Measurements from ENCODE around the gene SRC. TPM values are rescaled to one million over a fixed set of nuclear protein-coding genes. Genes with fewer than 3 reads are reported as not detected.

SRC gene
- total RNA-seq = 3.5 and 6.4 TPM in 2 replicates

DNA sequence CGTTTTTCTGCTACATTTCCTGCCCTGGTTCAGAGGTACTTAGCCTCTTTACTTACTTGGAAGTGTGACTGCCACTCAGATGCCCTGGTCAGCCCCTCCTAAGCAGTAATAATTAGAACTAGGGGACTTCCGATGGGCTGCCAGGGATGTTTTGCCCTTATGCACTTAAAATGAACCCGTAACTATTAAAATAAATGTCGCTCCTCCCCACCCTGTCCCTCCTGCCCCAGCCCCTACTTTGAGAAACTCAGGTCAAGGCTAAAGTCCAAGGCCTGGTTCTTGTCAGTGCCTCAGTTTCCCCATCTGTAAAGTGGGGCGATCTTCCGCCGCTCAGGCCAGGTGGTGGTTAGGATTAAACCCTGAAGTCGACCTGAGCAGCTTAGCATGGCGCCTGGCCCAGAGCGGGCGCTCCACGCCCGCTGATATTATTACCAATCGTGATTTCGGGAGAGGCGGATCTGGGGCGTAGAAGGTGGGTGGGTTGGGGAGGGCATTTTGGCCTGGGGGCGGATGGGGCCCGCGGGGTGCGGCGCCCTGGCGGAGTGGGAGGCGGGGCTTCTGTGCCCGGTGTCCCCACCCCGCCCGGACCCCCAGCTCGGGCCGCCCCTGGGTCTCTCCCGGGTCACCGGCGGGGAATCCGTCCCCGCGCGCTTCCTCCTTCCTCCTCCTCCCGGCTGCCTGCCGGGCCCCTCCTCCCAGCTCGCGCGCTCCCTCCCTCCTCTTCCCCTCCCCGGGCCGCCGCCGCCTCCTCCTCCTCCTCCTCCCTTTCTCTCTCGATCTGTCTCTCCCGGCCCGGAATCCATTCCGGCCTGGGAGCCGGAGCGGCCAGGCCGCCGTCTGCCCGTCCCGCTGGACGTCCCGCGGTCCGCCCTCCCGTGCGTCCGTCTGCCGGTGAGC lies at the start of gene SRC:
Gene SRC, plus strand, starts transcription at position 802 of the 897 bp plus-strand sequence. CDS start 38,014 bp downstream, outside the sequence.
- no peaks in the 10 kb centered on the region for H3K36me3 Mint-ChIP-seq (ENCODE audit: low read depth)
- H3K4me1 Mint-ChIP-seq (ENCODE audit: low read depth) = peaks cover 8% of the 10 kb centered on the region
- no peaks in the 10 kb centered on the region for H3K9me3 Mint-ChIP-seq
- intact Hi-C loops (cut with micrococcal nuclease) = no loop called here
- H3K4me3 Mint-ChIP-seq (ENCODE audit: low read depth) = peak within 1 kb of the TSS; percentile 77
- H3K27ac Mint-ChIP-seq = peak within 1 kb of the TSS; percentile 52
- peaks cover 3% of the 10 kb centered on the region for H3K27me3 Mint-ChIP-seq (ENCODE audit: low read depth)
- peak; percentile 15 for DNase-seq (ENCODE audit: low spot score)

DNA sequence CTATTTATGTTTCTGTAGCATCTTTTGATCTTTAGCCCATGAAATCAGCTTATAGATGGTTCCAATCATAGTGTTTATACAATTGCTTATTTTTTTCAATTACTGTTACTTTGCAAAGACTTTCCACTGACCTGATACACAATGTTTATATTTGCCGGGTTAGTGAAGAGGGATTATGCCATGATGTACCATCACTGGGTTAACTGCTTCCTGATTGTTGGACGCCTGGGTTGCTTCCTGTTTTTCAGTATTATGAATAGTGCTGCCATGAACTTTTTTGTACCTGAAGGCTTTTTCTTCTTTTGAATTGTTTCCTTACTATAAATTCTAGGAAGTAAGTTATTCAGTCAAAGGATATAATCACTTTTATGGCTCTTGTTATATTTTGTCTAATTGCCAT lies 49.6 kb upstream of the SRC start:
- H3K9me3 Mint-ChIP-seq = no peaks in the 10 kb centered on the region

DNA sequence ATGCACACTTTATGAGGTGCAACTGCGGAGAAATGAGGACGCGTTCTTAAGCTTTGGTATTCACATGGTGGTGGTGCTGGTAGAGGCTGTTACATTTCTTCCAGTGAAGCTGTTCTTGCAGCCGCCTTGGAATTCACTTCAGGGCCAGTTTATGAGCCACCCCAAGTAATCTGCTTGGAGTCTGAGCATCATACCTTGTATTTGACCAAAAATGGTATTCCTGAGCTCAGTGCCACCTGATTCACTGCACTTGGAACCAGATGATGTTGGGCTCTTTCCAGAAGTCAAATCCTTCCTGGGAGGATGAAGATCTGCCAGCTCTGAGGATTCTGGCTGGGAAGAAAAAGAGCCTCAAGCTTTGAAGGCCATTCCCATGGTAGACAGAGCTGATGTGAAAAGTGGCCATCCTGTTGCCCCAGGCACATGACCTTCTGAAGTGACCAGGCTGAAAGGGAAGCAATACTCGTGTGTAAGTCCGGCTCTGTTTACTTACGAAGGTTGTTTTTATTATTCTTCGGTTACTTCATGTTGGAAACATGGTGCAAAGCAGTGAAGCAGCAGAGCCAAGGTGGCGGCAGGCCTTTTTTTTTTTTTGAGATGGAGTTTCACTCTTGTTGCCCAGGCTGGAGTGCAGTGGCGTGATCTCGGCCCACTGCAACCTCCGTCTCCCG lies 48.7 kb upstream of the SRC start:
- H3K9me3 Mint-ChIP-seq = no peaks in the 10 kb centered on the region
- no peak overlapping the region for H3K4me3 Mint-ChIP-seq (ENCODE audit: low read depth)
- DNase-seq (ENCODE audit: low spot score) = no peak
- H3K27ac Mint-ChIP-seq = no peak overlapping the region
- intact Hi-C loops (cut with micrococcal nuclease) = no loop called here
- H3K36me3 Mint-ChIP-seq (ENCODE audit: low read depth) = peaks cover 54% of the 10 kb centered on the region
- H3K27me3 Mint-ChIP-seq (ENCODE audit: low read depth) = no peaks in the 10 kb centered on the region
- peaks cover 43% of the 10 kb centered on the region for H3K4me1 Mint-ChIP-seq (ENCODE audit: low read depth)

More for the DNA sequence above, 49.6 kb upstream of the SRC start:
- intact Hi-C loops (cut with micrococcal nuclease) = no loop called here
- H3K27ac Mint-ChIP-seq = no peak overlapping the region
- H3K27me3 Mint-ChIP-seq (ENCODE audit: low read depth) = no peaks in the 10 kb centered on the region
- no peak for DNase-seq (ENCODE audit: low spot score)
- H3K4me3 Mint-ChIP-seq (ENCODE audit: low read depth) = no peak overlapping the region
- peaks cover 47% of the 10 kb centered on the region for H3K4me1 Mint-ChIP-seq (ENCODE audit: low read depth)
- H3K36me3 Mint-ChIP-seq (ENCODE audit: low read depth) = peaks cover 53% of the 10 kb centered on the region

DNA sequence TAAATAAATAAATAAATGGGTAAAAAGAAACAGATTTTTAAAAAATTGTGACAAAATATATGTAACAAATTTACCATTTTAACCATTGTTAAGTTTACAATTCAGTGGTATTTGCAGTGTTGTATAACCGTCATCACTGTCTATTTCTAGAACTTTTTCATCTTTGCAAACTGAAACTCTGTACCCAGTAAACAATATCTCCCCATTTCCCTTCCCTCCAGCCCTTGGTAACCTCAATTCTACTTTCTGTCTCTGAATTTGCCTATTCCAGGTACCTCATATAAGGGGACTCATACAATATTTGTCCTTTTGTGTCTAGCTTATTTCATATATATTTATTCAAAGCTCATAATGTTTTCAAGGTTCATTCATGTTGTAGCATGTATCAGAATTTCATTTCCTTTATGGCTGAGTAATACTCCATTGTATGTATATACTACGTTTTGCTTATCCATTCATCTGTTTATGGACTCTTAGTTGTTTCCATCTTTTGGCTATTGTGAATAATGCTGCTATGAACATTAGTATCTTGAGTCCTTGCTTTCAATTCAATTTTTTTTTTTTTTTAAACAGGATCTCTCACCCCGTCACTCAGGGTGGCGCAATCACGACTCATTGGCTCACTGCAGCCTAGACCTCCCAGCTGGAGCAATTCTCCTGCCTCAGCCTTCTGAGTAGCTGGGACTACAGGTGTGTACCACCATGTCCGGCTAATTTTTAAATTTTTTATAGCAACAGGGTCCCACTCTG lies 47.6 kb upstream of the SRC start:
- H3K4me3 Mint-ChIP-seq (ENCODE audit: low read depth) = no peak overlapping the region

DNA sequence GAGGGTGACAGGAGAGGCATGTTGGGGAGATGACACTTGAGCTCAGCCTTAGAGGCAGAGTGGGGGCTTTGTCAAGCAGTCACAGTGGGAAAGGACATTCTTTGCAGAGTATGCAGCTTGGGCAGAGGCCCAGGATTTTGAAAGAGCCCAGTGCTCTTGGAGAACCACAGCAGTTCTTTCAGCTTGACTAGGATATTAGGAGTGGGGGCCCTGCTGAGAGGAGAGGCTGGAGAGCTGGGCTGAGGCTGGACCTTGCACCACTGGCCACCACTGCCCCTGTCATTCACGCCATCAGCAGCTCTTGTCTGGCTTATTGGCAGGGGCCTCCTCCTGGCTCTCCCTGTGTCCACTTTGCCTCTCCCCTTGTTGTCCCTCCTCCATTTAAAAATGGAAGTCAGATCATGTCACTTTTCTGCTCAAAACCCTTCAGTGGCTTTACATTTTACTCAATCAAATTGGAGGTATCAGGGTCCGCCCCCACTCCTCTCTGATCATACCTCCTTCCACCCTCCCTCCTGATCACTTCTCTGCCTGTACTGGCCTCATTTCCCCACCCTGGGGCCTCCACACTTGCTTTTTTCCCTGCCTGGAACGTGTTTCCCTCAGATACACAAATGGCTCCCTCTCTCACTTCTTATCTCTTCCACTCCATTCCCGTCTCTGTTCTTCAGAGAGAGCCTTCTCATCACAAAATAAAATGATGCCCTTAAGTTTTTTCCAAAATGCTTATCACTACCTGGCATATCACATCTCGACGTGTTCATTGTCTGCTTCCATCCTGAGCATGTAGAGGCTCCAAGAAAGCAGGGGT lies 46.0 kb upstream of the SRC start:
- Mint-ChIP-seq H3K4me1 (ENCODE audit: low read depth) (peaks cover 25% of the 10 kb centered on the region), H3K9me3 (no peaks in the 10 kb centered on the region), H3K27ac (no peak overlapping the region), H3K27me3 (ENCODE audit: low read depth) (no peaks in the 10 kb centered on the region), H3K4me3 (ENCODE audit: low read depth) (no peak overlapping the region), H3K36me3 (ENCODE audit: low read depth) (peaks cover 50% of the 10 kb centered on the region)
- intact Hi-C loops (cut with micrococcal nuclease) = no loop called here
- DNase-seq (ENCODE audit: low spot score) = no peak

More for the DNA sequence above, 47.6 kb upstream of the SRC start:
- intact Hi-C loops (cut with micrococcal nuclease) = no loop called here
- peaks cover 40% of the 10 kb centered on the region for H3K4me1 Mint-ChIP-seq (ENCODE audit: low read depth)
- no peaks in the 10 kb centered on the region for H3K27me3 Mint-ChIP-seq (ENCODE audit: low read depth)
- peaks cover 50% of the 10 kb centered on the region for H3K36me3 Mint-ChIP-seq (ENCODE audit: low read depth)
- no peak for DNase-seq (ENCODE audit: low spot score)
- H3K27ac Mint-ChIP-seq = peak overlapping the region; percentile 4
- H3K9me3 Mint-ChIP-seq = no peaks in the 10 kb centered on the region

DNA sequence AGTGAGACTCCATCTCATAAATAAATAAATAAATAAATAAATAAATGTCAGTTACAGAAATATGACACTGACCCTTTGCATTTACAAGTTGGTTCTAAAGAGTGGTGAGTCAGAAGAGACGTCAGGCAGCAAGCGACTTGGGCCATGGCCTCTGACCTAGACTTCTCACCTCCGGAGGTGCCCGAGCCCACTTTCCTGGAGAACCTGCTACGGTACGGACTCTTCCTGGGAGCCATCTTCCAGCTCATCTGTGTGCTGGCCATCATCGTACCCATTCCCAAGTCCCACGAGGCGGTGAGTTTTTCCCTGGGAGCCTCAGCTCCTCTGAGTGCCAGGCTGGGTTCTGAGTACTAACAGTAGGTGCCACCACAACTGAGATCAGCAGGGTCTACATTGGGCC lies 44.8 kb upstream of the SRC start:
- Mint-ChIP-seq H3K4me1 (ENCODE audit: low read depth) (peaks cover 18% of the 10 kb centered on the region), H3K27me3 (ENCODE audit: low read depth) (no peaks in the 10 kb centered on the region), H3K9me3 (no peaks in the 10 kb centered on the region), H3K36me3 (ENCODE audit: low read depth) (peaks cover 52% of the 10 kb centered on the region), H3K27ac (no peak overlapping the region), H3K4me3 (ENCODE audit: low read depth) (no peak overlapping the region)
- DNase-seq (ENCODE audit: low spot score) = no peak
- intact Hi-C loops (cut with micrococcal nuclease) = no loop called here

DNA sequence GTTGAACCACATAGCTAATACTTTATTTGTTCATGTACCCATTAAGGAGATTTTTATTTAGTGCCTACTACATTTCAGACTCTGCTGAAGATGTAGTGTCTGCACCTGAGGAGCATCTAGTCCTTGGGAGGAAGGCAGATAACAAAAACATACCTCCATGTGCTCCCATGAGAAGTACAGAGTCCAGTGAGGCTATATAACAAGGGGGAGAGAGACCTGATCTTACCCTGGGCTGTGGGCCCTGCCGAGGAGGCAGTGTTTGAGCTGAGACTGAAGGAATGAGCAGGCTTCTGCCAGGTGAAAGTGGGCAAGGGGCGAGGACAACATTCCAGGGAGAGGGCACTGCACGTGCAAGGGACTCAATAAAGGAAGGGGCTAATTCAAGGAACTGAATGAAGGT lies 44.4 kb upstream of the SRC start:
- Mint-ChIP-seq H3K4me3 (ENCODE audit: low read depth) (no peak overlapping the region), H3K9me3 (no peaks in the 10 kb centered on the region), H3K27me3 (ENCODE audit: low read depth) (no peaks in the 10 kb centered on the region), H3K36me3 (ENCODE audit: low read depth) (peaks cover 52% of the 10 kb centered on the region), H3K4me1 (ENCODE audit: low read depth) (peaks cover 15% of the 10 kb centered on the region), H3K27ac (no peak overlapping the region)
- intact Hi-C loops (cut with micrococcal nuclease) = no loop called here
- no peak for DNase-seq (ENCODE audit: low spot score)

DNA sequence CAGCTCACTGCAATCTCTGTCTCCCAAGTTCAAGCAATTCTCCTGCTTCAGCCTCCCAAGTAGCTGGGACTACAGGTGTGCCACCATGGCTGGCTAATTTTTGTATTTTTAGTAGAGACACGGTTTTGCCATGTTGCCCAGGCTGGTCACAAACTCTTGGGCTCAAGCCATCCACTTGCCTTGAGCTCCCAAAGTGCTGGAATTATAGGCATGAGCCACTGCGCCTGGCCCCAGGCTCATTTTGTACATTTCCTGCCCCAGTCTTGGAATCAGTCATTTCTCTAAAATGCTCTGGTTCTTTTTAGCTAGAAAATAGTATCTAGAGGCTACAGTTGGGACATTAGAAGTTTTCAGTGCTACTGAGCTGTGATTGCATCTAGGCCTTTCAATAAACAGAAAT lies 43.0 kb upstream of the SRC start:
- intact Hi-C loops (cut with micrococcal nuclease) = no loop called here
- DNase-seq (ENCODE audit: low spot score) = no peak
- no peak overlapping the region for H3K27ac Mint-ChIP-seq
- H3K27me3 Mint-ChIP-seq (ENCODE audit: low read depth) = no peaks in the 10 kb centered on the region
- H3K36me3 Mint-ChIP-seq (ENCODE audit: low read depth) = peaks cover 50% of the 10 kb centered on the region
- H3K9me3 Mint-ChIP-seq = no peaks in the 10 kb centered on the region
- H3K4me3 Mint-ChIP-seq (ENCODE audit: low read depth) = no peak overlapping the region
- H3K4me1 Mint-ChIP-seq (ENCODE audit: low read depth) = peaks cover 13% of the 10 kb centered on the region

DNA sequence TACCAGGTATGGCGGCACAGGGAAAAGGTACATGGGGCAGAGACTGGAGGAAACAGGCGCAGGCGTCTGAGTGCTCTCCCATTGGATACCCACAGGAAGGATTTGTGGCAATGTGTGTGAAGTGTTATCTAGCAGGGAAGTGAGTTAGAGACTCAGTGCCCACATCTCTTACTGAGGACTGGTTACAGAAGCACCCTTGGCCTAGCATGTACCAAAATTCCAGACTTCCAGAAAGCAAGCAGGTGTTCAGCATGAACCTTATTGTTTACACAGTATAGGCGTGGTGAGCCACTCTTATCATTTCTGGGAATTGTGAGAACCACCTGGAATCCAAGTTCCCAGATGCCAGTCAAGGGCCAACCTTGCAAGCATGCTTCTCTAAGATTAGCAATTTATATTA lies 42.3 kb upstream of the SRC start:
- no peaks in the 10 kb centered on the region for H3K27me3 Mint-ChIP-seq (ENCODE audit: low read depth)
- intact Hi-C loops (cut with micrococcal nuclease) = no loop called here
- no peak overlapping the region for H3K27ac Mint-ChIP-seq
- peaks cover 51% of the 10 kb centered on the region for H3K36me3 Mint-ChIP-seq (ENCODE audit: low read depth)
- DNase-seq (ENCODE audit: low spot score) = no peak
- H3K4me3 Mint-ChIP-seq (ENCODE audit: low read depth) = no peak overlapping the region
- H3K4me1 Mint-ChIP-seq (ENCODE audit: low read depth) = peaks cover 13% of the 10 kb centered on the region
- no peaks in the 10 kb centered on the region for H3K9me3 Mint-ChIP-seq

DNA sequence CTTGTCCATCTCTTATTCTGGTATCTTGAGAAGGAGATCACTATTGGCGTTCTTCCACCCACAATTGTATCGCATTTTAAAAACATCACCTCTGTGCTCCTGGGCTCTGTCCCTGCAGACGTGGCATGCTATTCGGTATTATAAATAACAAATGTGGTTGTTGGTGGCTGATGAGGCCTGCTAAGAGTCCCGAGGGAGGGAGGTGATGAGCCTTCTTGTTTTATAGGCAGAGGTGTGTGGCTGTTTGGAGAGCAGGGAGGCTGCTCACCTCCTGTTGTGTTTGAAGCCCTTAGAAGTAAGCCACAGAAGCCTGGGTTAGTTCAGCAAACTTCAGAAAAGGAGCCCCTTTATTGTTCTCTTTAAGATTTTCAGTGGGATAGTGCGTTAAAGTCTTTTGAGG lies 40.9 kb upstream of the SRC start:
- Mint-ChIP-seq H3K27ac (no peak overlapping the region), H3K27me3 (ENCODE audit: low read depth) (no peaks in the 10 kb centered on the region)
- intact Hi-C loops (cut with micrococcal nuclease) = no loop called here

DNA sequence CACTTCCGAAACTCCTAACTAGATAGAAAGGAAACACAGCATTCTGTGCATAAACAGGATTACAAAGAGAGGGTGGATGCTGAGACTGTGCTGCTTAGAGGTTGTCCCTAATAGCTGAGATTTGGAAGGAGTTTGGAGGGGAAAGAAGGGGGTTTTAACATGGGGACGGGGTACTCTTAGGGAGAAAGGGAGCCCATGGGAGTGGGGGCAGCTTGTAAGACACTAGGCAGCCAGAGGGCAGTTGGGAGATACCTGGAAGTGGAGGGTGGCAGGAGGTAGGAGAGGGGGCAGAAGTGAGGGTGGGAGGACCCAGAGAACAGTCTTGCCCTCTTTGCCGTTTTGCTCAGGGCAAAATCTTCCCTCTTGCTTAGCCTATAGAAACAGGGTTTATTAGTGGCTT lies 40.1 kb upstream of the SRC start:
- peaks cover 15% of the 10 kb centered on the region for H3K4me1 Mint-ChIP-seq (ENCODE audit: low read depth)
- no peak overlapping the region for H3K27ac Mint-ChIP-seq
- no peak overlapping the region for H3K4me3 Mint-ChIP-seq (ENCODE audit: low read depth)
- intact Hi-C loops (cut with micrococcal nuclease) = no loop called here
- no peaks in the 10 kb centered on the region for H3K9me3 Mint-ChIP-seq
- H3K36me3 Mint-ChIP-seq (ENCODE audit: low read depth) = peaks cover 50% of the 10 kb centered on the region
- no peaks in the 10 kb centered on the region for H3K27me3 Mint-ChIP-seq (ENCODE audit: low read depth)
- DNase-seq (ENCODE audit: low spot score) = no peak

More for the DNA sequence above, 40.9 kb upstream of the SRC start:
- H3K4me3 Mint-ChIP-seq (ENCODE audit: low read depth) = no peak overlapping the region
- H3K9me3 Mint-ChIP-seq = no peaks in the 10 kb centered on the region
- no peak for DNase-seq (ENCODE audit: low spot score)
- H3K36me3 Mint-ChIP-seq (ENCODE audit: low read depth) = peaks cover 51% of the 10 kb centered on the region
- peaks cover 18% of the 10 kb centered on the region for H3K4me1 Mint-ChIP-seq (ENCODE audit: low read depth)
